Tibial nerve (tissue), 4 donors: ENCODE measurements around the gene TTC33.

Experiments used
- EP300 ChIP-seq, 2 donors: sonication (generic); formaldehyde crosslinking; IDR thresholded peaks; one replicate each; pipeline ENCODE4 v1.6.1; 2017; ENCODE audit warnings: antibody characterized with exemption in 2 of 2, mild to moderate bottlenecking in 1 of 2
- POLR2A ChIP-seq, 2 donors: fragments of 450-650 bp; IDR thresholded peaks; one replicate each; pipeline ENCODE4 v1.6.1; 2017; ENCODE audit warnings: antibody characterized with exemption in 2 of 2, mild to moderate bottlenecking in 2 of 2, moderate library complexity in 2 of 2
- TF ChIP-seq, protein P1 (sequence below), 5 experiments: fragments of 200-600 bp in 3 of 5; fragments of 450-650 bp in 2 of 5; sonication (generic) in 3 of 5; IDR thresholded peaks; one replicate each; pipeline ENCODE4 v1.5.1; 2016 to 2019; ENCODE audit warnings: antibody characterized with exemption in 5 of 5, mild to moderate bottlenecking in 3 of 5, moderate library complexity in 2 of 5

DNA sequence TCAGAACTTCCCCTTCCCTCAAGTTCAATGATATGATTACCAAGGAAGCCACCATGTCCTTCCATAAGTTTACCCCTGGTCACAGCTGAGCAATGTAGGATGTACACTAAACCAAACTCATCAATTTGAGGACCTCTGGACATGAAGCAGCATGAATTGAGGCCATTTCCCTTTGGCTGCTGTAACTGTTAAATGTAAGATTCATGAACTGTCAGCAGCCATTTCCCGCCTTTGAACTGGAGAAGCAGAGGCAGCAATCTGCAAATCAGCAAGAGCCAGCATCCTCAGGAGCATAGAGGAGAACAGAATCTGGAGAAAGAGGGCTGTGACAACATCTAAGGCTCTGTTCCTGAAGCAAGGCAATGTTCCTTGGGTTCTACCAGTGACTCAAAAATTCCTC lies 180.3 kb downstream of the TTC33 start:
- TF ChIP-seq, protein P1, sequence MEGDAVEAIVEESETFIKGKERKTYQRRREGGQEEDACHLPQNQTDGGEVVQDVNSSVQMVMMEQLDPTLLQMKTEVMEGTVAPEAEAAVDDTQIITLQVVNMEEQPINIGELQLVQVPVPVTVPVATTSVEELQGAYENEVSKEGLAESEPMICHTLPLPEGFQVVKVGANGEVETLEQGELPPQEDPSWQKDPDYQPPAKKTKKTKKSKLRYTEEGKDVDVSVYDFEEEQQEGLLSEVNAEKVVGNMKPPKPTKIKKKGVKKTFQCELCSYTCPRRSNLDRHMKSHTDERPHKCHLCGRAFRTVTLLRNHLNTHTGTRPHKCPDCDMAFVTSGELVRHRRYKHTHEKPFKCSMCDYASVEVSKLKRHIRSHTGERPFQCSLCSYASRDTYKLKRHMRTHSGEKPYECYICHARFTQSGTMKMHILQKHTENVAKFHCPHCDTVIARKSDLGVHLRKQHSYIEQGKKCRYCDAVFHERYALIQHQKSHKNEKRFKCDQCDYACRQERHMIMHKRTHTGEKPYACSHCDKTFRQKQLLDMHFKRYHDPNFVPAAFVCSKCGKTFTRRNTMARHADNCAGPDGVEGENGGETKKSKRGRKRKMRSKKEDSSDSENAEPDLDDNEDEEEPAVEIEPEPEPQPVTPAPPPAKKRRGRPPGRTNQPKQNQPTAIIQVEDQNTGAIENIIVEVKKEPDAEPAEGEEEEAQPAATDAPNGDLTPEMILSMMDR (IDR thresholded peaks at IDR 0.05): no peak
- TF ChIP-seq POLR2A (IDR thresholded peaks at IDR 0.05) (no peak), EP300 (IDR thresholded peaks at IDR 0.05) (no peak)
